Loucy (cell line): ENCODE measurements around the gene HOXD13.

ENCODE experiments used
- H2AFZ ChIP-seq: fragments of 200-600 bp; sonication (generic); 2 replicates; pipeline ENCODE4 v1.6.0; 2016; ENCODE audit warnings: antibody characterized with exemption, mild to moderate bottlenecking, low read length, moderate library complexity
- H3F3A ChIP-seq: fragments of 200-600 bp; 2 replicates; pipeline ENCODE4 v1.6.0; 2016; ENCODE audit warnings: antibody characterized with exemption, low read depth, mild to moderate bottlenecking
- H3K27me3 ChIP-seq: fragments of 200-600 bp; sonication (generic); 2 replicates; pipeline ENCODE4 v1.6.1; 2014; ENCODE audit warnings: low read length, mild to moderate bottlenecking; ENCODE audit not compliant: insufficient read depth, poor library complexity, severe bottlenecking
- H3K36me3 ChIP-seq: fragments of 200-600 bp; sonication (generic); 2 replicates; pipeline ENCODE4 v1.6.1; 2016; ENCODE audit warnings: low read length; ENCODE audit not compliant: insufficient read depth
- H3K4me1 ChIP-seq: fragments of 200-600 bp; sonication (generic); 2 replicates; pipeline ENCODE4 v1.5.1; 2014; ENCODE audit warnings: low read length, mild to moderate bottlenecking; ENCODE audit not compliant: insufficient read depth, poor library complexity, severe bottlenecking
- H3K4me2 ChIP-seq: fragments of 200-600 bp; sonication (generic); 2 replicates; pipeline ENCODE4 v1.6.0; 2014; ENCODE audit warnings: antibody characterized with exemption, low read length, low read depth, mild to moderate bottlenecking; ENCODE audit not compliant: poor library complexity, severe bottlenecking
- H3K4me3 ChIP-seq: fragments of 200-600 bp; sonication (generic); 2 replicates; pipeline ENCODE4 v1.5.1; 2014; ENCODE audit warnings: low read length, mild to moderate bottlenecking, mixed read lengths; ENCODE audit not compliant: poor library complexity, severe bottlenecking
- H3K79me2 ChIP-seq: fragments of 200-600 bp; sonication (generic); 2 replicates; pipeline ENCODE4 v1.6.1; 2014; ENCODE audit warnings: low read length; ENCODE audit not compliant: insufficient read depth
- H3K9ac ChIP-seq: fragments of 200-600 bp; sonication (generic); 2 replicates; pipeline ENCODE4 v1.6.0; 2014; ENCODE audit warnings: mild to moderate bottlenecking, low read depth, low read length, moderate library complexity; ENCODE audit not compliant: poor library complexity, severe bottlenecking
- H3K9me2 ChIP-seq: fragments of 200-600 bp; sonication (generic); replicated peaks from 2 replicates; pipeline ENCODE4 v1.6.1; 2016; ENCODE audit warnings: low read depth, low read length, mixed read lengths
- H3K9me3 ChIP-seq: fragments of 200-600 bp; sonication (generic); 2 replicates; pipeline ENCODE4 v1.6.1; 2014; ENCODE audit warnings: mild to moderate bottlenecking, antibody characterized with exemption, low read length, low read depth; ENCODE audit not compliant: insufficient read depth
- H4K20me1 ChIP-seq: fragments of 200-600 bp; sonication (generic); 2 replicates; pipeline ENCODE4 v1.6.0; 2014; ENCODE audit warnings: antibody characterized with exemption, low read length, mild to moderate bottlenecking; ENCODE audit not compliant: insufficient read depth, poor library complexity, severe bottlenecking
- EZH2phosphoT487 ChIP-seq: fragments of 200-600 bp; IDR thresholded peaks from 2 replicates; pipeline ENCODE4 v1.6.1; 2018; ENCODE audit warnings: antibody characterized with exemption, mild to moderate bottlenecking, moderate library complexity, borderline replicate concordance
- TF ChIP-seq, protein P1 (sequence below): fragments of 200-600 bp; sonication (generic); conservative IDR thresholded peaks from 2 replicates; pipeline ENCODE4 v1.5.1; 2014; ENCODE audit warnings: mild to moderate bottlenecking, antibody characterized with exemption, low read length

Gene HOXD13

DNA sequence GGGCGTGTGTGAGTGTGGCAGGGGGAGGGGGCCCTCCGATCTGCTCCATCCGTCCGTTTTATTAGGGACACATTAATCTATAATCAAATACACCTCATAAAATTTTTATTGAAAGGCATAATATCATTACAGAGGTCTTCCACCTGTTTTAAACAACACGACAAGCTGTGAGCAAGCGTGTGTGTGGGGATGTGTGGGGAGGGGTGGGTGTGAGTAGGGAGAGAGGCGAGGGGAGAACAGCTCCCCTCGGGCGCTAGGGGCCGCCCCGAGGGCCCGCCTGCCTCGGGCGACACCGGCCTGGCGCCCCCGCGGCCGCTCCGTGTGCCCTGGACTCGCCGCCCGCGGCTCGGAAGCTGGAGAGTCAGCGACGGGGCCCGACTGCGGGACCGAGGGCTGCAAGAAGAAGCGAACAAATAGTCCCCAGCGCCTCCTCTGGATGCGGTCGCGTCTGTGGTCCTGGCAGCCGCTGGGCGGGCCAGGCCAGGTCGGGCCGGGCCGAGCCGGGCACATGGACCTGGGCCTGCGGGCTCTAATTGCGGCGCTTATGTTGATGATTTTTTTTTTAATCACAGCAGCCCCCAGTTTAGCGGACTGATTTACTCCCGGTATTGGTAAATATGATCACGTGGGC lies 29.6 kb downstream of the HOXD13 start:
- Histone ChIP-seq H4K20me1 (no peaks in the 10 kb centered on the region), H3K79me2 (no peaks in the 10 kb centered on the region), H3K9ac (no peak overlapping the region), H3K4me1 (no peaks in the 10 kb centered on the region), H3K36me3 (no peaks in the 10 kb centered on the region), H2AFZ (no peak overlapping the region), H3F3A (no peaks in the 10 kb centered on the region), H3K9me2 (no peaks in the 10 kb centered on the region), H3K4me3 (no peak overlapping the region), H3K27me3 (peaks cover 27% of the 10 kb centered on the region), H3K9me3 (no peaks in the 10 kb centered on the region), H3K4me2 (no peak overlapping the region)
- TF ChIP-seq EZH2phosphoT487, result no peak
- TF ChIP-seq, protein P1, sequence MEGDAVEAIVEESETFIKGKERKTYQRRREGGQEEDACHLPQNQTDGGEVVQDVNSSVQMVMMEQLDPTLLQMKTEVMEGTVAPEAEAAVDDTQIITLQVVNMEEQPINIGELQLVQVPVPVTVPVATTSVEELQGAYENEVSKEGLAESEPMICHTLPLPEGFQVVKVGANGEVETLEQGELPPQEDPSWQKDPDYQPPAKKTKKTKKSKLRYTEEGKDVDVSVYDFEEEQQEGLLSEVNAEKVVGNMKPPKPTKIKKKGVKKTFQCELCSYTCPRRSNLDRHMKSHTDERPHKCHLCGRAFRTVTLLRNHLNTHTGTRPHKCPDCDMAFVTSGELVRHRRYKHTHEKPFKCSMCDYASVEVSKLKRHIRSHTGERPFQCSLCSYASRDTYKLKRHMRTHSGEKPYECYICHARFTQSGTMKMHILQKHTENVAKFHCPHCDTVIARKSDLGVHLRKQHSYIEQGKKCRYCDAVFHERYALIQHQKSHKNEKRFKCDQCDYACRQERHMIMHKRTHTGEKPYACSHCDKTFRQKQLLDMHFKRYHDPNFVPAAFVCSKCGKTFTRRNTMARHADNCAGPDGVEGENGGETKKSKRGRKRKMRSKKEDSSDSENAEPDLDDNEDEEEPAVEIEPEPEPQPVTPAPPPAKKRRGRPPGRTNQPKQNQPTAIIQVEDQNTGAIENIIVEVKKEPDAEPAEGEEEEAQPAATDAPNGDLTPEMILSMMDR, result no peak

- H3K4me3 ChIP-seq, result no peak within 1 kb of the TSS
- H3K4me2 ChIP-seq, result no peak within 1 kb of the TSS
- H3K9me3 ChIP-seq, result no peaks in the 10 kb centered on the region
- no peaks in the 10 kb centered on the region for H4K20me1 ChIP-seq
- H3K36me3 ChIP-seq, result no peaks in the 10 kb centered on the region
- no peaks in the 10 kb centered on the region for H3K4me1 ChIP-seq
- no peaks in the 10 kb centered on the region for H3F3A ChIP-seq
- H3K9me2 ChIP-seq, result no peaks in the 10 kb centered on the region
- H3K79me2 ChIP-seq, result no peaks in the 10 kb centered on the region
- peaks cover 20% of the 10 kb centered on the region for H3K27me3 ChIP-seq
- no peak within 1 kb of the TSS for H2AFZ ChIP-seq
- H3K9ac ChIP-seq, result no peak within 1 kb of the TSS
- TF ChIP-seq, protein P1, result no peak
- TF ChIP-seq EZH2phosphoT487, result no peak
These were observed 30.3 kb downstream of the HOXD13 start, which contains the start of gene HOXD9 for GRCh38 chr2:176122683-176123410. Gene HOXD9 (plus strand): TSS chr2:176122719. CDS start chr2:176122769, 50 bp downstream.

GRCh38 chr2:176123411-176124109 lies 31.0 kb downstream of the HOXD13 start:
- TF ChIP-seq, protein P1, result no peak
- TF ChIP-seq EZH2phosphoT487, result no peak
- Histone ChIP-seq H3K27me3 (peaks cover 13% of the 10 kb centered on the region), H3K9me3 (no peaks in the 10 kb centered on the region), H3K9ac (no peak overlapping the region), H4K20me1 (no peaks in the 10 kb centered on the region), H3K4me1 (no peaks in the 10 kb centered on the region), H3K36me3 (no peaks in the 10 kb centered on the region), H3K9me2 (no peaks in the 10 kb centered on the region), H2AFZ (no peak overlapping the region), H3K79me2 (no peaks in the 10 kb centered on the region), H3K4me3 (no peak overlapping the region), H3F3A (no peaks in the 10 kb centered on the region), H3K4me2 (no peak overlapping the region)
